ENCODE results near the gene DLGAP4.

The DLGAP4 gene

DNA sequence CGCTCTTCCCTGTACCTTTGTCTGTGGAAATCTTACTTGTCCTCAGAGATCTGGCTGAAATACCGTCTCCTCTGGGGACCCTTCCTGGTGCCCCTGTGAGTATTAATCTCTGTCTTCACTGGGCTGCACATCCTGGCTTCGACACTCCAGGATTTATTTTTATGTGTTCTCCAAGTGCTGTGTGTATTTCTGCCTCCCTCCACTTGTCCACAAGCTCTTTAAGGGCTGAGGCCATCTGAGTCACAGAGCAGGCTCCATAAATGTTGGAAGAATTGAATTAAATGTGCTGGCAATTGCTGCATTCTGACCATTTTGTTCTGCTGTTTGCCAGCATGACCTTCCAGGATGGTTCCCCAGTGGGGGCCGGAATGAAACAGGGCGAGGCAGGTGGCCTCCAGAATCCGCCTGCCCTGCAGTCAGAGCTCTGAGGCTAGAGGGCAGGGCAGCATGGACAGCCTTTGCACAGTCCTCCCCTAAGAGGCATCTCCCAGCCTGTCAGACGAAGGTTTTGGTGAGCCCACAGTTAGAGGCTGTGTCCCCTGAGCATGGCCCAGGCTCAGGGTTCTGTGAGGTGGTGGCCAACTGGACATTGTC lies 105.8 kb downstream of the DLGAP4 start:
- H3K4me3 ChIP-seq (ENCODE audit: low read depth, low read length): no peak overlapping the region
- TF ChIP-seq, protein P1, sequence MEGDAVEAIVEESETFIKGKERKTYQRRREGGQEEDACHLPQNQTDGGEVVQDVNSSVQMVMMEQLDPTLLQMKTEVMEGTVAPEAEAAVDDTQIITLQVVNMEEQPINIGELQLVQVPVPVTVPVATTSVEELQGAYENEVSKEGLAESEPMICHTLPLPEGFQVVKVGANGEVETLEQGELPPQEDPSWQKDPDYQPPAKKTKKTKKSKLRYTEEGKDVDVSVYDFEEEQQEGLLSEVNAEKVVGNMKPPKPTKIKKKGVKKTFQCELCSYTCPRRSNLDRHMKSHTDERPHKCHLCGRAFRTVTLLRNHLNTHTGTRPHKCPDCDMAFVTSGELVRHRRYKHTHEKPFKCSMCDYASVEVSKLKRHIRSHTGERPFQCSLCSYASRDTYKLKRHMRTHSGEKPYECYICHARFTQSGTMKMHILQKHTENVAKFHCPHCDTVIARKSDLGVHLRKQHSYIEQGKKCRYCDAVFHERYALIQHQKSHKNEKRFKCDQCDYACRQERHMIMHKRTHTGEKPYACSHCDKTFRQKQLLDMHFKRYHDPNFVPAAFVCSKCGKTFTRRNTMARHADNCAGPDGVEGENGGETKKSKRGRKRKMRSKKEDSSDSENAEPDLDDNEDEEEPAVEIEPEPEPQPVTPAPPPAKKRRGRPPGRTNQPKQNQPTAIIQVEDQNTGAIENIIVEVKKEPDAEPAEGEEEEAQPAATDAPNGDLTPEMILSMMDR (IDR thresholded peaks at IDR 0.05; ENCODE audit: control insufficient read depth, extremely low read depth, insufficient read depth): no peak
- no peak for DNase-seq (ENCODE audit: low read depth)

DNA sequence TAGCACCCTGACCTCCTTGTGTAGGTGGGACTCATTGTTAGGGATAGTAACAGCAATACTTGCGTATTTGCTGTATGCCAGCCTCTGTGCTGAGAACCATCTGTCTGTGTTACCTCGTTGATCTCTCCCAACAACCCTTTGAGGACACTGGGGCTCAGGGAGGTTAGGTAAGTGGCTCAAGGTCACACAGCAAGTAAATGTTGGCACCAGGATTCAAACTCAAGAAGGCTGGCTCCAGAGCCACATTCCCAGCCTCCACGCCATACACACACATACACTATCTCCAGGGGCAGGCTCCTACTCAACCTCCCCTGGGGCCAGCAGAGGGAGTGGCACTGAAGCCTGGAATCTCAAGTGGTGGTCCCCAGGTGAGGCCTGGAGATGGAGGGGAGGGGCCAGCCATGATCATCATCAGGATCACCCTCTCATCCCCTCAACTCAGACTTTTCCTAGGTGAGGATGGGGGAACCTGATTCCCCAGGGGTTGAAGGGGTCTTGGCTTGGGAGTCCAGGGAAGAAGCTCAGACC lies 109.4 kb downstream of the DLGAP4 start:
- no peak overlapping the region for H3K4me3 ChIP-seq (ENCODE audit: low read depth, low read length)
- no peak for DNase-seq (ENCODE audit: low read depth)
- TF ChIP-seq, protein P1 (IDR thresholded peaks at IDR 0.05; ENCODE audit: control insufficient read depth, extremely low read depth, insufficient read depth): no peak

DNA sequence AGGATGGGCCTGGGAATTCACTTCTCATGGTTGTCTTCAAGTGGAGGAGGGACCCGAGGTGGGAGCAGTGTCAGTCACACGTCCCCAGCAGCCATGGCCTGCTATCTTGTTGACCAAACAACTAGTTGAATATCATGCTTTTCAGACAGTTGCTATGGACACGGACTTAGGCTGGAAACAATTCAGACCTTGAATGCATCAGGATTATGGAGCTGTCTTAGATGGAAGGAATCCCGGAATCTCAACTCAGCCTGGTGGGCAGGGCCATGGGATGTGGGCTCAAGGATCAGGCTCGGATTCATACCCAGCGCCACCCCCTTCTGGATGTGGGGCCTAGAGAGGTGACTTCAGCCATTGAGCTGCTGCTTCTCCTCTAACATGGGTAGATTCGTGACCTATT lies 112.6 kb downstream of the DLGAP4 start:
- DNase-seq (ENCODE audit: low read depth): no peak
- H3K4me3 ChIP-seq (ENCODE audit: low read depth, low read length): no peak overlapping the region
- TF ChIP-seq, protein P1 (IDR thresholded peaks at IDR 0.05; ENCODE audit: control insufficient read depth, extremely low read depth, insufficient read depth): no peak

DNA sequence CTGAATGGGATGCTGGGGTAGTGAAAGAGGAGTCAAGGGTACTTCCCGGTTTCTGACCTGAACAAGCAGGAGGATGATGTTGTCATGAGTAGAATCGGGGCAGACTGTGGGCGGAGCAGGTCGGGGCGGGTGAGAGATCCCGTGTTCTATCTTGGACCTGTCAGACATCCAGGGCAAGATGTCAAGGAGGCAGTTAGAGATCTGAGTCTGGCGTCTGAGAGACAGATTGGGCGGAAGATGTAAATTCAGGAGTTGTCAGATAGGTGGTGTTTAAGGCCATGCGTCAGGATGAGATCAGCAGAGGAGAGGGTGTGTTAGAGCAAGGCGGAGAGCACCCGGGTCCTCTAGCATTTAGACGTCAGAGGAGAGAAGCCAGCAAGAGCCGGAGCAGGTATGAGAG lies 115.5 kb downstream of the DLGAP4 start:
- TF ChIP-seq, protein P1 (IDR thresholded peaks at IDR 0.05; ENCODE audit: control insufficient read depth, extremely low read depth, insufficient read depth): no peak
- H3K4me3 ChIP-seq (ENCODE audit: low read depth, low read length): no peak overlapping the region
- DNase-seq (ENCODE audit: low read depth): no peak

DNA sequence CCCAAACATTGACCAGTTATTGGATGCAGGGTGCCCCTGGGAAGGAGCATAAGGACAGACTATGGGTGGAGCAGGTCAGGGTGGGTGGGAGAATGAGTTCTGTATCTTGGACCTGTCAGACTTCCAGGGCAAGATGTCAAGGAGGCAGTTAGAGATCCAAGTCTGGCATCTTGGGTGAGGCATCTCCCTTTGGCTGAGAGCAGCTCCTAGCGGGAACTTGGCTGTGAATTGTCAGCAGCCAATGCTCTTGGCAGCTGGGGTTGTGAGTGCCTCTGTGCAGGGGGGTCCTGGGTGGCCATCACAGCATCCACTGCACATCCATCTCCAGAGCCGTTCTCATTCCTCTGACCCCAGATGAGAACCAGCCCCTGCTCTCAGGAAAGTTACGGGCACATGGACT lies 118.2 kb downstream of the DLGAP4 start:
- TF ChIP-seq, protein P1 (IDR thresholded peaks at IDR 0.05; ENCODE audit: control insufficient read depth, extremely low read depth, insufficient read depth): no peak

DNA sequence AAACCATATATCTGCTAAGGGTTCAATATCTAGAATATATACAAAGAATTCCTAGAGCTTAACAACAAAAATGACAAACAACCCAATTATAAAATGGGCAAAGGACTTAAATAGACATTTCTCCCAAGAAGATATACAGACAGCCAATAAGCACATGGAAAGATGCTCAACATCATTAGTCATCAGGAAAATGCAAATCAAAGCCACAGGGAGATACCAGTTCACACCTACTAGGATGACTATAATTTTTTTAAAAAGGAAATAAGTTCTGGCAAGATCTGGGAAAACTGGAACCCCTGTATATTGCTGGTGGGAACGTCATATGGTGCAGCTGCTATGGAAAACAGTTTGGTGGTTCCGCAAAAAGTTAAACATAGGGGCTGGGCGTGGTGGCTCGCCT lies 119.0 kb downstream of the DLGAP4 start:
- no peak for DNase-seq (ENCODE audit: low read depth)
- TF ChIP-seq, protein P1 (IDR thresholded peaks at IDR 0.05; ENCODE audit: control insufficient read depth, extremely low read depth, insufficient read depth): no peak
- H3K4me3 ChIP-seq (ENCODE audit: low read depth, low read length): no peak overlapping the region

More for the DNA sequence above, 118.2 kb downstream of the DLGAP4 start:
- no peak for DNase-seq (ENCODE audit: low read depth)
- no peak overlapping the region for H3K4me3 ChIP-seq (ENCODE audit: low read depth, low read length)

DNA sequence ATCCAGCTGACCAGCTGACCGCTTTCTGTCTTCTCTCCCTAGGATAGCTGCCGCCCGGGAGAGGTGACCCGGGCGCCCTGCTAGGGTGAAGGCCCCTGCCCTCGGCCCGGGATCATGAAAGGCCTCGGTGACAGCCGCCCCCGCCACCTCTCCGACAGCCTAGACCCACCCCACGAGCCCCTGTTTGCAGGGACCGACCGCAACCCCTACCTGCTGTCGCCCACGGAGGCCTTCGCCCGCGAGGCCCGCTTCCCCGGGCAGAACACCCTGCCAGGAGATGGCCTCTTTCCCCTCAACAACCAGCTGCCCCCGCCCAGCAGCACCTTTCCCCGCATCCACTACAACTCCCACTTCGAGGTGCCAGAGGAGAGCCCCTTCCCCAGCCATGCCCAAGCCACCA lies 125.5 kb downstream of the DLGAP4 start:
- no peak for DNase-seq (ENCODE audit: low read depth)
- no peak overlapping the region for H3K4me3 ChIP-seq (ENCODE audit: low read depth, low read length)

More for the DNA sequence above, 125.5 kb downstream of the DLGAP4 start:
- TF ChIP-seq, protein P1 (IDR thresholded peaks at IDR 0.05; ENCODE audit: control insufficient read depth, extremely low read depth, insufficient read depth): no peak
